GM12878 (cell line): ENCODE data around the gene RPTN. TPM values are rescaled to one million over a fixed set of nuclear protein-coding genes. Genes with fewer than 3 reads are reported as not detected.

Experiments
- ATAC-seq: fragments of 200-7000 bp; cut with Tn5 transposase; 3 replicates; pipeline ENCODE4 v1.9.1; 2020; ENCODE audit warnings: mild to moderate bottlenecking, moderate library complexity
- BruUV-seq: library from RNA; stranded (reverse); fragments of 400-500 nt; replicated peaks from 2 replicates; lab custom pipeline; 2021; lab: Mats Ljungman, UMichigan
- CTCF ChIA-PET: fragments of 300-600 bp; sonication (Branson Sonifier 250); formaldehyde crosslinking; extraction: SDS; loops from one replicate; lab custom pipeline; 2021; ENCODE audit warnings: inconsistent platforms; lab: Yijun Ruan, JAX
- POLR2A ChIA-PET: fragments of 350-600 bp; formaldehyde crosslinking; extraction: SDS; loops from one replicate; lab custom pipeline; 2021; ENCODE audit warnings: inconsistent platforms; lab: Charles Lee
- RAD21 ChIA-PET: fragments of 300-600 bp; sonication (Branson Sonifier 250); formaldehyde crosslinking; loops from one replicate; lab custom pipeline; 2023; ENCODE audit warnings: antibody characterized with exemption; ENCODE audit not compliant: unreplicated experiment; lab: Charles Lee
- SMC1A ChIA-PET: fragments of 300-600 bp; sonication (Branson Sonifier 250); formaldehyde crosslinking; loops from one replicate; lab custom pipeline; 2023; ENCODE audit not compliant: unreplicated experiment, uncharacterized antibody; lab: Charles Lee
- DNase-seq: peaks from one replicate; pipeline ENCODE4 v3.0.0-alpha.2; 2011; ENCODE audit warnings: low read depth, low spot score
- FAIRE-seq: peaks from 3 replicates; lab custom pipeline; 2011; peaks lifted over from hg19 to GRCh38; lab: Jason Lieb, UNC
- H2AFZ ChIP-seq: 2 replicates; pipeline ENCODE4 v1.6.0; 2011; ENCODE audit warnings: low read depth, low read length, control low read depth; ENCODE audit not compliant: control insufficient read depth
- H3K27ac ChIP-seq: 2 replicates; pipeline ENCODE4 v1.5.1; 2011; ENCODE audit warnings: control low read depth; ENCODE audit not compliant: control insufficient read depth, insufficient read depth
- H3K27me3 ChIP-seq, 2 experiments: replicated peaks in 1 of 2; 2 replicates each; pipeline versions ENCODE4 v1.6.0 to v1.6.1; 2011; ENCODE audit warnings: low read length in 1 of 2; ENCODE audit not compliant: control insufficient read depth in 2 of 2, insufficient read depth in 2 of 2
- H3K36me3 ChIP-seq, 2 experiments: 2 replicates each; pipeline ENCODE4 v1.5.1; 2011; ENCODE audit warnings: low read length in 1 of 2; ENCODE audit not compliant: control insufficient read depth in 2 of 2, insufficient read depth in 2 of 2
- H3K4me1 ChIP-seq: 2 replicates; pipeline ENCODE4 v1.6.1; 2011; ENCODE audit warnings: mild to moderate bottlenecking, low read length, moderate library complexity, mixed read lengths; ENCODE audit not compliant: control insufficient read depth, insufficient read depth
- H3K4me2 ChIP-seq: 2 replicates; pipeline ENCODE4 v1.6.0; 2011; ENCODE audit warnings: control low read depth; ENCODE audit not compliant: control insufficient read depth, insufficient read depth
- H3K4me3 ChIP-seq: fragments of 200-600 bp; sonication (generic); 2 replicates; pipeline ENCODE4 v1.5.1; 2016
- H3K79me2 ChIP-seq: 2 replicates; pipeline ENCODE4 v1.6.0; 2011; ENCODE audit warnings: low read length; ENCODE audit not compliant: control insufficient read depth, insufficient read depth
- H3K9ac ChIP-seq: 2 replicates; pipeline ENCODE4 v1.8.0; 2011; ENCODE audit warnings: low read length, control low read depth, mixed read lengths; ENCODE audit not compliant: control insufficient read depth, insufficient read depth
- H3K9me3 ChIP-seq: replicated peaks from 3 replicates; pipeline ENCODE4 v1.5.1; 2011; ENCODE audit warnings: mild to moderate bottlenecking, low read length; ENCODE audit not compliant: control insufficient read depth, insufficient read depth
- H4K20me1 ChIP-seq: 2 replicates; pipeline ENCODE4 v1.6.0; 2011; ENCODE audit not compliant: control insufficient read depth, insufficient read depth
- CTCF ChIP-seq, 3 experiments: IDR thresholded peaks in 2 of 3; conservative IDR thresholded peaks in 1 of 3; 2 replicates each; pipeline ENCODE4 v1.5.1; 2011; ENCODE audit warnings: low read depth in 3 of 3, low read length in 3 of 3, mild to moderate bottlenecking in 3 of 3, control low read depth in 2 of 3, moderate library complexity in 2 of 3, inconsistent platforms in 1 of 3, mixed read lengths in 1 of 3; ENCODE audit not compliant: control insufficient read depth in 2 of 3, insufficient read depth in 1 of 3; ENCODE audit errors: extremely low read depth in 1 of 3
- ESRRA ChIP-seq: IDR thresholded peaks from 2 replicates; pipeline ENCODE4 v1.6.1; 2012; ENCODE audit warnings: mild to moderate bottlenecking, low read length, improper control_type of control experiment
- IKZF2 ChIP-seq, 2 experiments: fragments of 450-650 bp; IDR thresholded peaks; 2 replicates each; pipeline ENCODE4 v1.6.1; 2017; ENCODE audit warnings: mild to moderate bottlenecking in 2 of 2, moderate library complexity in 2 of 2
- MEF2A ChIP-seq: IDR thresholded peaks from 2 replicates; pipeline ENCODE4 v1.6.1; 2011; ENCODE audit warnings: low read depth, mild to moderate bottlenecking, low read length, moderate library complexity; ENCODE audit not compliant: insufficient read depth
- MTA2 ChIP-seq: fragments of 450-650 bp; IDR thresholded peaks from 2 replicates; pipeline ENCODE4 v1.6.1; 2016; ENCODE audit warnings: low read depth, mild to moderate bottlenecking, moderate library complexity
- PAX8 ChIP-seq: fragments of 450-650 bp; IDR thresholded peaks from 2 replicates; pipeline ENCODE4 v1.6.1; 2017; ENCODE audit warnings: mild to moderate bottlenecking, moderate library complexity
- PRDM15 ChIP-seq: fragments of 450-650 bp; formaldehyde crosslinking; IDR thresholded peaks from 2 replicates; pipeline ENCODE4 v1.4.0; 2020; ENCODE audit warnings: mild to moderate bottlenecking, moderate library complexity
- RBBP5 ChIP-seq: fragments of 200-600 bp; sonication (generic); conservative IDR thresholded peaks from 2 replicates; pipeline ENCODE4 v1.6.1; 2016
- SMAD5 ChIP-seq: IDR thresholded peaks from 2 replicates; pipeline ENCODE4 v1.6.1; 2016; ENCODE audit warnings: antibody characterized with exemption, low read depth
- YY1 ChIP-seq: IDR thresholded peaks from 2 replicates; pipeline ENCODE4 v1.6.1; 2011; ENCODE audit warnings: low read depth, mild to moderate bottlenecking, low read length
- ZBTB4 ChIP-seq: fragments of 450-650 bp; formaldehyde crosslinking; IDR thresholded peaks from 2 replicates; pipeline ENCODE4 v1.4.0; 2022; ENCODE audit warnings: mild to moderate bottlenecking, moderate library complexity
- ZNF687 ChIP-seq: fragments of 450-650 bp; IDR thresholded peaks from 2 replicates; pipeline ENCODE4 v1.6.1; 2017; ENCODE audit warnings: mild to moderate bottlenecking, moderate library complexity
- WGBS: methylation state at CpG from one replicate; pipeline ENCODE4 v1.1.6; 2016; ENCODE audit warnings: low lambda C conversion rate; ENCODE audit not compliant: insufficient replicate concordance, insufficient coverage; ENCODE audit errors: missing lambda C conversion rate; 5-methylcytosine and 5-hydroxymethylcytosine counted together
- in situ Hi-C: fragments of 300-500 bp; cut with MboI; formaldehyde crosslinking; loops from 9 replicates; pipeline ENCODE4 v1.14.3; 2018; ENCODE audit warnings: mixed read lengths
- intact Hi-C: fragments of 100-400 bp; cut with micrococcal nuclease; formaldehyde crosslinking; loops from one replicate; pipeline ENCODE4 v1.14.2; 2022; ENCODE audit not compliant: unreplicated experiment
- polyA plus RNA-seq, 11 experiments: library from polyadenylated mRNA; depleted of rRNA in 4 of 11; unstranded in 6 of 11; stranded (reverse) in 5 of 11; fragments of >200 nt; fragmentation: Nextera tagmentation in 4 of 11; fragmentation: Illumina TruSeq in 1 of 11; extraction: Ambion mirVana in 4 of 11; extraction: Trizol in 1 of 11; gene quantifications; 1 replicate in 1 of 11; 2 replicates in 10 of 11; pipeline versions ENCODE4 v1.2.1 to v1.2.3, GENCODE V29; 2011 to 2016; ENCODE audit warnings: inconsistent platforms in 2 of 11, missing spikeins in 2 of 11, low read depth in 1 of 11
- total RNA-seq, 4 experiments: library from RNA; depleted of rRNA in 3 of 4; stranded (reverse); fragments of >200 nt in 3 of 4; fragmentation: Illumina TruSeq in 1 of 4; extraction: Trizol in 1 of 4; gene quantifications; 2 replicates each; pipeline versions ENCODE4 v1.2.1 to v1.2.3, GENCODE V29; 2013 to 2021

The RPTN gene
- total and polyA plus RNA-seq, 10 of the 15 experiments (the other 5 are each of a cell fraction or from before 2014, with no cell fraction given): not detected

DNA sequence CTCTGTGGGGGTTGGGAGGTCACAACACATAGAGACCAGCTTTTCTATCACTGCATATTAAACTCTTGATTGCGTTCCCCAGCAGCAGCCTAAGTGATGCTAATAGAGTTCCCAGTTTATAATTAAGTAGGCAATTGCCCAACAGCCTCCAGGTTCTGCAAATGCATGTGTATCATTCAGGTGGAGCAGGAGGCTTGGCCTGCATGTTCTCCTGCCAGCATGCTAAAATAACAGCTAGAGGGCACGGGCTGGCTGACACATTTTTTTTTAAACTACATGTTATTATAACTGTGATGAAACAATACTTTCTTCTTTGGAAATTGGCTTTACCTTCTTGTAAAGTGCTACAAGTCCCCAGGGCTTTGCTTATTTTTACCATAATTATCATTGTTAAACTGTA lies 54.2 kb downstream of the RPTN start:
- peaks cover 4 to 11% of the 10 kb centered on the region in 2 experiments for H3K27me3 ChIP-seq
- POLR2A ChIA-PET: no interaction called here
- DNase-seq: no peak
- RAD21 ChIA-PET: no interaction called here
- H3K9me3 ChIP-seq: no peaks in the 10 kb centered on the region; the same call in 2 of the 3 replicates
- no peaks in the 10 kb centered on the region for H3K4me1 ChIP-seq
- no peaks in the 10 kb centered on the region for H4K20me1 ChIP-seq
- H3K36me3 ChIP-seq: no peaks in the 10 kb centered on the region
- H3K79me2 ChIP-seq: no peaks in the 10 kb centered on the region
- no peak overlapping the region for H2AFZ ChIP-seq
- H3K4me2 ChIP-seq: no peak overlapping the region
- BruUV-seq: no TSS peak
- SMC1A ChIA-PET: interaction anchor here (1.4 kb wide), 1 partner anchor 15 kb away, joined by 4 read pairs; no protein-coding TSS in a partner anchor
- WGBS: 40% methylated on average over 2 of the region's 2 CpGs
- intact Hi-C loops (no loop called here), in situ Hi-C loops (no loop called here)
- H3K27ac ChIP-seq: no peak overlapping the region
- CTCF ChIA-PET: no interaction called here
- ATAC-seq: no peak
- no peak for FAIRE-seq
- H3K9ac ChIP-seq: no peak overlapping the region
- H3K4me3 ChIP-seq: no peak overlapping the region
- TF ChIP-seq CTCF (IDR thresholded peaks at IDR 0.05 in 2 of 3, conservative IDR thresholded peaks at IDR 0.05 in 1 of 3; ENCODE audit: control insufficient read depth in 2 of 3, extremely low read depth in 1 of 3, insufficient read depth in 1 of 3, low read depth in 3 of 3, low read length in 3 of 3): no peak
- no peak for TF ChIP-seq PAX8
- TF ChIP-seq ZNF687: no peak
- no peak for TF ChIP-seq ESRRA
- no peak for TF ChIP-seq SMAD5
- TF ChIP-seq YY1: no peak
- no peak for TF ChIP-seq ZBTB4 (CRISPR knock-in tag)
- no peak for TF ChIP-seq IKZF2 (IDR thresholded peaks at IDR 0.05)
- TF ChIP-seq RBBP5: no peak
- no peak for TF ChIP-seq PRDM15 (CRISPR knock-in tag)
- no peak for TF ChIP-seq MTA2
- no peak for TF ChIP-seq MEF2A
